ENCODE results near the gene SLC28A2.

SLC28A2 gene

GRCh38 chr15:45326741-45327140 lies 74.7 kb downstream of the SLC28A2 start:
- no peak for DNase-seq (ENCODE audit: low read depth)
- H3K4me3 ChIP-seq (ENCODE audit: low read length), result no peak overlapping the region
- TF ChIP-seq CTCF (conservative IDR thresholded peaks at IDR 0.05; ENCODE audit: low read depth, low read length), result no peak
